ENCODE results near the gene TRAPPC3.

TRAPPC3 gene

GRCh38 chr1:36126005-36126716 lies 23.1 kb downstream of the TRAPPC3 start:
- CTCF ChIA-PET, result no interaction called here
- POLR2A ChIA-PET, result no interaction called here
- DNase-seq (ENCODE audit: extremely low spot score), result no peak
- TF ChIP-seq FOXK2 (IDR thresholded peaks at IDR 0.05) (no peak), HDGF (IDR thresholded peaks at IDR 0.05; ENCODE audit: borderline replicate concordance) (no peak), BHLHE40 (IDR thresholded peaks at IDR 0.05; ENCODE audit: borderline replicate concordance) (no peak), ARNT (IDR thresholded peaks at IDR 0.05) (no peak), FOXM1 (IDR thresholded peaks at IDR 0.05; ENCODE audit: borderline replicate concordance) (no peak), SP1 (IDR thresholded peaks at IDR 0.05) (no peak)

GRCh38 chr1:36125129-36125991 lies 23.9 kb downstream of the TRAPPC3 start, which contains the start of gene COL8A2:
Gene COL8A2, minus strand, starts transcription at chr1:36125222. Its CDS starts 24,980 bp downstream, at chr1:36100242.
- TF ChIP-seq ARNT (IDR thresholded peaks at IDR 0.05), result no peak
- ChIA-PET CTCF (no interaction called here), POLR2A (no interaction called here)
- DNase-seq (ENCODE audit: extremely low spot score), result no peak

- CTCF ChIA-PET, result no interaction called here
- POLR2A ChIA-PET, result no interaction called here
- no peak for DNase-seq (ENCODE audit: extremely low spot score)
- TF ChIP-seq BHLHE40 (IDR thresholded peaks at IDR 0.05; ENCODE audit: borderline replicate concordance) (no peak), SUZ12 (IDR thresholded peaks at IDR 0.05) (no peak), FOXA1 (IDR thresholded peaks at IDR 0.05) (no peak), ARNT (IDR thresholded peaks at IDR 0.05) (no peak), CTBP1 (IDR thresholded peaks at IDR 0.05; ENCODE audit: borderline replicate concordance) (no peak), PKNOX1 (IDR thresholded peaks at IDR 0.05) (no peak), SP1 (IDR thresholded peaks at IDR 0.05) (no peak), ELF4 (IDR thresholded peaks at IDR 0.05) (no peak), HDGF (IDR thresholded peaks at IDR 0.05; ENCODE audit: borderline replicate concordance) (no peak), TARDBP (IDR thresholded peaks at IDR 0.05) (no peak), L3MBTL2 (conservative IDR thresholded peaks at IDR 0.05) (no peak), NFRKB (IDR thresholded peaks at IDR 0.05) (no peak), FOXK2 (IDR thresholded peaks at IDR 0.05) (no peak), ZNF384 (IDR thresholded peaks at IDR 0.05) (no peak), FOXM1 (IDR thresholded peaks at IDR 0.05; ENCODE audit: borderline replicate concordance) (no peak), LEF1 (IDR thresholded peaks at IDR 0.05; ENCODE audit: borderline replicate concordance) (no peak)
Measured at GRCh38 chr1:36124404-36125128, 24.7 kb downstream of the TRAPPC3 start.

GRCh38 chr1:36123356-36123755 lies 25.9 kb downstream of the TRAPPC3 start:
- CTCF ChIA-PET, result no interaction called here
- POLR2A ChIA-PET, result no interaction called here
- TF ChIP-seq ZNF384 (IDR thresholded peaks at IDR 0.05) (no peak), L3MBTL2 (conservative IDR thresholded peaks at IDR 0.05) (no peak), HDGF (IDR thresholded peaks at IDR 0.05; ENCODE audit: borderline replicate concordance) (no peak), BHLHE40 (IDR thresholded peaks at IDR 0.05; ENCODE audit: borderline replicate concordance) (no peak), SP1 (IDR thresholded peaks at IDR 0.05) (no peak), FOXM1 (IDR thresholded peaks at IDR 0.05; ENCODE audit: borderline replicate concordance) (no peak), SUZ12 (IDR thresholded peaks at IDR 0.05) (no peak), NFRKB (IDR thresholded peaks at IDR 0.05) (no peak), ELF4 (IDR thresholded peaks at IDR 0.05) (no peak), LEF1 (IDR thresholded peaks at IDR 0.05; ENCODE audit: borderline replicate concordance) (no peak), TARDBP (IDR thresholded peaks at IDR 0.05) (no peak), CTBP1 (IDR thresholded peaks at IDR 0.05; ENCODE audit: borderline replicate concordance) (no peak), ARNT (IDR thresholded peaks at IDR 0.05) (no peak), FOXK2 (IDR thresholded peaks at IDR 0.05) (no peak), FOXA1 (IDR thresholded peaks at IDR 0.05) (no peak), PKNOX1 (IDR thresholded peaks at IDR 0.05) (no peak)
- no peak for DNase-seq (ENCODE audit: extremely low spot score)

GRCh38 chr1:36122062-36123030 lies 26.9 kb downstream of the TRAPPC3 start:
- no peak for DNase-seq (ENCODE audit: extremely low spot score)

More at GRCh38 chr1:36122062-36123030, 26.9 kb downstream of the TRAPPC3 start:
- CTCF ChIA-PET, result no interaction called here
- POLR2A ChIA-PET, result no interaction called here
- no peak for TF ChIP-seq PKNOX1 (IDR thresholded peaks at IDR 0.05)
- no peak for TF ChIP-seq CTBP1 (IDR thresholded peaks at IDR 0.05; ENCODE audit: borderline replicate concordance)
- TF ChIP-seq ELF4 (IDR thresholded peaks at IDR 0.05), result no peak
- TF ChIP-seq ZNF384 (IDR thresholded peaks at IDR 0.05), result no peak
